Brain pericyte (primary cell): Measurements from ENCODE around the gene RBM38.
"Not testable (repeated sequence)": the region's sequence is repeated elsewhere in the genome, so short reads cannot be mapped to it uniquely, and the experiment has no call there.

ENCODE experiments used
- DNase-seq: peaks from one replicate; pipeline ENCODE4 v3.0.0-alpha.2; 2012; ENCODE audit warnings: low read depth, low spot score

RBM38 gene

DNA sequence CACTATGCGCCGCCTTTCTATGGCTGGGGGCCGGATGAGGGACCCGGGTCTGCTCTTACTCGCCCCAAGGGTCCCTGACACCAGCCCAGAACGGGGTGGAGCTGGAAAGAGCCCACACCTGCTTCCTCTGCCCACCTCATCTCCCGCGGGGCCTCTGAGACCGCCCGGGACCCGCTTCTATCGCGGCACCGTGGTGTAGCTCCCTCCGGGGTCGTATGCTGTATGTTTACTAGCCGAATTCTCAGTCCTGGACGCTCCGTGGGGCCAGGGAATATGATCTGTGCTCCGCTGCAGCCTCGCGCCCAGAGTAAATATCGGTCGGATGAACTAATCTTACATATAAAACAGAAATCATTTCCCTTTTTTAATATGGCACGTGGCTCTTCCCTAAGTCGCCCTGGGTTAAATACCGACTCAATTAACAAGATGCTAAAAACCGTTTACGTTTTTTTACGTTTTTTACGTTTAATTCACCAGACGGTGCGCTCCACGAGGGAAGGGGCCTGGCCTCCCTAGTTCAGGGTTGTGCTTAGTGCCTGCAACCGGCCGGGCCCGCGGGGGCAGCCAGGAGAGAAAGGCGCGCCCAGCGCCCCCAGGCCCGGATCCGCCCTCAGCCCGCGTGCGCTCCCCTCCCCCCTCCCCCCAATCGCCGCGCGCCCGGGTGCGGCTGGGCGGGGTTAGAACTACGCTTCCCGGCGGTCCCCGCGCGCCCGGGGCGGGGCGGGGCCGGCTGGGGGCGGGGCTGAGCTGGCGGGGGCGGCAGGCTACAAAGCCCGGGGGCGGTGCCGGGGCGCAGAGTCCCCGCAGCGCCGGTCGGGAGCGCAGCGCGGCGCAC, at the start of gene RBM38:
RBM38 (plus strand) TSS at position 793 of the 835 bp plus-strand sequence. CDS start 186 bp downstream, outside the sequence.
- DNase-seq = no peak

DNA sequence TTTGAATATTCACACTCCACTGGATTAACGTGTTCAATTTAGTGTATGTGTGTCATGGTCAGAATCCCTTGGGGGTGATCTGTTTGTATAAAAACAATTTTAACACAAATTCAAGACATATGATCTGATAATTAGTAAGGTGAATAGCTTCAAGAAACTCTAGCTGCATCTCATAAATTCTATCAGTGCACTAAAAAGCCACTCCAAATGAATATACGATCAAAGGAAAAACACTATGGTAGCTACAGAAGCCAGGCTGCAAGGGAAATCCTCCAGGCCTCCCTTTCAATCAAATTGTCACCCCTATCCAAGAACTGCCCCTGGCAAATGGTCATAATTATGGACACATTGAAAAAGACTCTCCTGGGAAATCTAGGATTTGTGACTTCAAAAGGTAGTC, 49.5 kb upstream of the RBM38 start:
- DNase-seq = no peak

DNA sequence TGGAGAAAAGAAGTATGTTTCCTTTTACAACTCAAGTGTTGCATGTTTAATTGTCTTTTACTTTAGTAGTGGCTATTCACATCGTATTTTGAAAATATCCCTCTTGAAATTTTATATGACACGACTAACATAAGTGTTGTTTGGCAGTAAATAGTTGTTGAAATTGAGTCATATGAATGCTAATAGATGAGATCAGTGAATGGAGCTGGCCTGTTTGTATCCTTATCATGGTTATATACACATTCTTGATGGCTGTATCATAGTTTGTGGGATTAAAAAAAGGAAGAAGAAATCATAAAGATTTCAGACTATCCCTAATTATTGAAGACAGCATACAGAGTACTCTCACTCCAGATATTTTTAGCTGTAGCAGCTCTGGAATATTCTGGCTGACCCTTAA, 48.4 kb upstream of the RBM38 start:
- DNase-seq = no peak

- no peak for DNase-seq
Observed at GRCh38 chr20:57346477-57346876, 44.7 kb upstream of the RBM38 start.

- DNase-seq = no peak
Observed at GRCh38 chr20:57347393-57347792, 43.8 kb upstream of the RBM38 start.

DNA sequence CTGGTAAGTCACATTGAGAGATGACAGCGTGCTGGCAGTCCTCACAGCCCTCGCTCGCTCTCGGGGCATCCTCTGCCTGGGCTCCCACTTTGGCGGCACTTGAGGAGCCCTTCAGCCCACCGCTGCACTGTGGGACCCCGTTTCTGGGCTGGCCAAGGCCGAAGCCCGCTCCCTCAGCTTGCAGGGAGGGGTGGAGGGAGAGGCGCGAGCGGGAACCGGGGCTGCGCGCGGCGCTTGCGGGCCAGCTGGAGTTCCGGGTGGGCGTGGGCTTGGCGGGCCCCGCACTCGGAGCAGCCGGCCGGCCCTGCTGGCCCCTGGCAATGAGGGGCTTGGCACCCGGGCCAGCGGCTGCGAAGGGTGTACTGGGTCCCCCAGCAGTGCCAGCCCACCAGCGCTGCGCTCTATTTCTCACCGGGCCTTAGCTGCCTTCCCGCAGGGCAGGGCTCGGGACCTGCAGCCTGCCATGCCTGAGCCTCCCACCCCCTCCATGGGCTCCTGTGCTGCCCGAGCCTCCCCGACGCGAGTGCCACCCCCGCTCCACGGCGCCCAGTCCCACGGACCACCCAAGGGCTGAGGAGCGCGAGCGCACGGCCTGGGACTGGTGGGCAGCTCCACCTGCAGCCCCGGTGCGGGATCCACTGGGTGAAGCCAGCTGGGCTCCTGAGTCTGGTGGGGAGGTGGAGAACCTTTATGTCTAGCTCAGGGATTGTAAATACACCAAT, 42.8 kb upstream of the RBM38 start:
- DNase-seq = not testable (repeated sequence)

DNA sequence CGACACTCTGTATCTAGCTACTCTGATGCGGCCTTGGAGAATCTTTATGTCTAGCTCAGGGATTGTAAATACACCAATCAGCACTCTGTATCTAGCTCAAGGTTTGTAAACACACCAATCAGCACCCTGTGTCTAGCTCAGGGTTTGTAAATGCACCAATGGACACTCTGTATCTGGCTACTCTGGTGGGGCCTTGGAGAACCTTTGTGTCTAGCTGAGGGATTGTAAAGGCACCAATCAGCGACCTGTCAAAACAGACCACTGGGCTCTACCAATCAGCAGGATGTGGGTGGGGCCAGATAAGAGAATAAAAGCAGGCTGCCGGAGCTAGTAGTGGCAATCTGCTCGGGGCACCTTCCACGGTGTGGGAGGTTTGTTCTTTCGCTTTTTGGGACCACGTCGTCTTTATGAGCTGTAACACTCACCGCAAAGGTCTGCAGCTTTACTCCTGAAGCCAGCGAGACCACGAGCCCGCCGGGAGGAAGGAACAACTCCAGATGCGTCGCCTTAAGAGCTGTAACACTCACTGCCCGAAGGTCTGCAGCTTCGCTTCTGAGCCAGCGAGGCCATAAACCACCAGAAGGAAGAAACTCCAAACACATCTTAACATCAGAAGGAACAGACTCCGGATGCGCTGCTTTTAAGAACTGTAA, 42.1 kb upstream of the RBM38 start:
- DNase-seq = not testable (repeated sequence)

GRCh38 chr20:57350081-57350710, 41.0 kb upstream of the RBM38 start:
- DNase-seq = no peak

DNA sequence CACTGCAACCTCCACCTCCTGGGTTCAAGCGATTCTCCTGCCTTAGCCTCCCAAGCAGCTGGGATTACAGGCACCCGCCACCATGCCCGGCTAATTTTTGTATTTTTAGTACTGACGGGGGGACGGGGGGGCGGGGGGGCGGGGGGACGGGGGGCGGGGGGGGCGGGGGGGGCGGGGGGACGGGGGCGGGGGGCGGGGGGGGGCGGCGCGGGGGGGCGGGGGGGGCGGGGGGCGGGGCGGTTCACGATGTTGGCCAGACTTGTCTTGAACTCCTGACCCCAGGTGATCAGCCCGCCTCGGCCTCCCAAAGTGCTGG, 40.5 kb upstream of the RBM38 start:
- not testable (repeated sequence) for DNase-seq

DNA sequence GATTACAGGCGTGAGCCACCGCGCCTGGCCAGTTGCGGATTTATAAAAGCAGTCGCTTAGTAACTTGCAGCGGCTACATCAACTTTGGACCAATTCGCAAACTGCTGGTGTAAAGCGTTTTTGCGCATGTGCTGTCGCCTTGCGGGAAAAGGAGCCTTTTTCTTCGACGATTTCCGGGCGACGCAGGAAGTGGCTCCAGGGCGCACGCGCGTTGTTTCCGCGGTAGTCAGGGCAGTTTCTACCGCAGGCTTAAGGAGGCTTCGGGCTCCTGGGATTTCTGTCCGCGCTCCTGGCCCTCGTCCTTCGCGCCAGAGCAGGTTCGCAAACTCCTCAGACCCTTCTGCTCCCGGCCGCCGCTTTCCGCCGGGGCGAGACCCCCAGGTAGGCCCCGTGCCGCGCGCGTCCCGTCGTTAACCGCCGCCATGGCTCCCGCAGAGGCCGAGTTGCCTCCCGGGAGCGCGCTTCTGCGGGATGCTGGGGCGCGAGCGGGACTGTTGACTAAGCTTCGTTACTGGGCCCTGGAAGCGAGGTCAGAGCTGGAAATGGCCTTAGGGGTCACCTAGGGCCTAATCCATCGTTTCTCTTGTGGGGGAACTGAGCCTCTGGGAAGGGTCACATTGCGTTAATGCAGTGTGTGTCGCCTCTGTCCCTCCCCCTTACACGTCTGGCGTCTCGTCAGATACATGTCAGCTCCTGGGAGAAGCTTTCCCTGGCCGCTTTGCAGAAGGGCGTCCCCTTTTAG, 40.0 kb upstream of the RBM38 start, which contains the start of gene RAE1:
RAE1 (plus strand) TSS at position 214 of the 742 bp plus-strand sequence. CDS start 2,784 bp downstream, outside the sequence.
- peak; percentile 75 for DNase-seq

GRCh38 chr20:57352305-57352704, 38.9 kb upstream of the RBM38 start:
- no peak for DNase-seq

DNA sequence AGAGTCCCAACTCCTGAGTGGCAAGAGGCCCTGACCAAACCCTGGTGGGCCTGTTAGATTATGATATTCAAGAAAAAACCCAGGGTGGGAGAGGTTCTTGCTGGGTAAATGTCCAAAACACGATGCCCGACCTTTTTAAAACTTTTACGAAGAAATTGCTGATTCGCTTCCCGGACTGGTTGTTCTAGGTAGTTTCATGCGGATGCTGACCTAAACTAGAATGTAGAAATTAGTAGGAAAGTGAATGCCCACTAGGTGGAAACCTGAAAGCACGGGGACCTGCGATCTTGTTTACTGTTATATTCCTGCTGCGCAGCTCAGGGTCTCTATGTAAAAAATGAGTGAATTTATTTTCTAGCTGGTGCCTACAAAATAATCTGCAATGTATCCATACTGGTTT, 37.8 kb upstream of the RBM38 start:
- no peak for DNase-seq

DNA sequence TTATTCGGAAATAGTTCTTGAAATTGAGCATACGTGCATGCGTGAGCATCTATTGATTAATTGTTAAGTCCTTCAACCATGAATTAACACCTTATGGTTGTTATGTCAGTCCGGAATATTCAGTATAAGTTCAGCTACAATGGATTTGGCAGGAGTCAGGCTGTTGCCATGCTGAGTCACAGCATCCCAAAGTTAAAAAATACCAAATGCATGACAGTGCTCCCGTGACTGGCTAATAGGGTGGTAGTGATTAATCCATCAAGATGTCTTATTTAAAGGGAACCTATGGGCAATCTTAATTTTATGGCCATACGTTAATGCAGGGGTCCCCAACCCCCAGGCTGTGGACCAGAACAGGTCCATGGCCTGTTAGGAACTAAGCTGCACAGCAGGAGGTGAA, 29.7 kb upstream of the RBM38 start:
- no peak for DNase-seq

GRCh38 chr20:57364451-57364850, 26.7 kb upstream of the RBM38 start:
- no peak for DNase-seq

GRCh38 chr20:57369596-57369995, 21.6 kb upstream of the RBM38 start:
- DNase-seq = no peak

DNA sequence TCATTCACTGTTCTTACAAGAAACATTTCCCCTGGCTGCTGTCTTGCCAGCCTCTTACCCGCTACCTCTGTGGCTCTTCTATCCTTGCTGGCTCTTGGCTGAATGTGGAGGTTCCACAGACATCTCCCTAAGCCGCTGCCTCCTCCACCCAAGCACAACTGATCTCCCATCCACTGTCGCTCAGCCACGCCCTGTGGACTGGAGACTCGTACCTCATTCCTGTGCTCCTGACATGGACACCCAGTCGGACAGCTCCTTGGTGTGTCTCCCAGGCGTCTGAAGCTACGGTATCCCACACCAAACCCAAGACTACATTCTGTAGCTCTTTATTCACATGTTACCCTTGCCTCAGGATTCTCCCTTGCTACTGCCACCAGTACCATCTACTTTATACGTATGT, 20.9 kb upstream of the RBM38 start:
- no peak for DNase-seq

DNA sequence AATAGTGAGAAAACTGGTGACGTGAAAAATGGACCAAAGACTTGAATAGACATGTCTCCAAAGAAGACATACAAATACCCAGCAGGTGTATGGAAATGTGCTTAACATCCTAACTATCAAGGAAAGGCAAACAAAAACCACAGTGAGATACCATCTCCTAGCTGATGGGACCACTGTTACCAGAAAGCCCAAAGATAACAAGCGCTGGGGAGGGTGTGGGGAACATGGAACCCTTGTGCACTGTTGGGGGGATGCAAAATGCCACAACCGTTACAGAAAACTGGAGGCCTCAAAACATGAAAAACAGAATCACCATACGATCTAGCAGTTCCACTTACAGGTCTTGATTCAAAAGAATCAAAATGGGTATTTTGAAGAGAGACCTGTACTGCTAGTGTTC, 19.8 kb upstream of the RBM38 start:
- no peak for DNase-seq

- no peak for DNase-seq
Observed at GRCh38 chr20:57372157-57372556, 19.0 kb upstream of the RBM38 start.

DNA sequence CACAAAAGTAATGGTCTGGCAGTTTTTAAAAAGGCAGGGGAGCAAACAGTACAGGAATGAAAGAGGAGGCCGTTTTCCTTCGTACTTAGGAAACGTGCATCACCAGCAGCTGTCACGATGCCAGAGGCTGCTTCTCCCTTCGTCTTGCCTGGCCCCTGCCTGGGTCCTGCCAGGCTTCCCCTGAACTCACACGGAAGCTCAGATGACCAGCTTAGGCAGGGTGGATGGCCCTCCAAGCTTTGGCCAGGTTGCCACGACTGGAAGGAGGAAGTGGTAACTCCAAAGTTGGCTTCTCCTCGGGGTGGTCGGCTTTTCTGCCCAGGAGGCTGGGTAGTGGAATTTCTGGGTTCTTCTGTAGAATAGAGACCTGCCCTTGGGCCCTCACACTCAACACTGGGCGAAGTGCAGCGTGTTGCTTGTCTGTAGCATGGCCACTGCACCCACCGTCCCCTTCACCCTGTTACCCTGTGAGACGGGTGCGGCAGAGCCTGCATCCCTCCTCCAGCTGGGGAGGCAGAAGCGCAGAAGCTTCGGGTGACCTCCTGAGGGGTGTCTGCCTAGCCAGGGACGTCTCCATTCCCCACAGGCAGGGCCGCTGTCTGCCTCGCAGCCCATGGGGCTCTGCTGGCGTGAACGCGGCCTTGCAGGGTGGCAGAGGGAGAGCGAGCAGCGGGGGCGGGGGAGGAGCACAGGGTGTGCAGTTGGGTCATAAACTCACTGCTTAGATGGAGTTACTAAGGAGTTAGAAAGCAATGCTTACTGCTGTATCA, 18.4 kb upstream of the RBM38 start:
- no peak for DNase-seq

DNA sequence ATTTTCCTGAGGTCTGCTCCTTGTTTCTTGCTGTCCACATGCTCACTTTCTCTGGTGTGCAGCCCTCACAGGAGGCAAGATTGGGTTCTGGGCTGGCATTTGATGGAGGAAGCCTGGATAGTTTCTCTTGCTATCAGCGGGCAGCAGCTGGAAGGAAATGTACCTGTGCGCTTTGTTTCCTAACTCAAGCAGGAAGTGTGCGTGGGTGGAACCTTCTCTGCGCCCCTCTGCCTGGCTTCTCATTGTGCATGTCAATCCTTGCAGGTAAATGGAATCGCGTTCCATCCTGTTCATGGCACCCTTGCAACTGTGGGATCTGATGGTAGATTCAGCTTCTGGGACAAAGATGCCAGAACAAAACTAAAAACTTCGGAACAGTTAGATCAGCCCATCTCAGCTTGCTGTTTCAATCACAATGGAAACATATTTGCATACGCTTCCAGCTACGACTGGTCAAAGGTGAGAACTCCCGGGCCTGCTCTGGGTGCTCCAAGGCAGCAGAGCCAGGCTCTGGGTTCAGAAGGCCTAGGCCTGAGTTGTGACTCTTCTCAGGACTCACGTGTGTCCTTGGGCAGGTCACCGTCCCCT, 16.8 kb upstream of the RBM38 start:
- DNase-seq = no peak
